Hematopoietic multipotent progenitor cell treated with erythropoietin and hydrocortisone succinate and interleukin-3 and kit ligand, for 15 days (in vitro differentiated cells): Measurements from ENCODE around the gene THSD7A.

Experiments used
- DNase-seq: peaks from one replicate; pipeline ENCODE4 v3.0.0-alpha.2; 2015; ENCODE audit warnings: low spot score

THSD7A gene, protein sequence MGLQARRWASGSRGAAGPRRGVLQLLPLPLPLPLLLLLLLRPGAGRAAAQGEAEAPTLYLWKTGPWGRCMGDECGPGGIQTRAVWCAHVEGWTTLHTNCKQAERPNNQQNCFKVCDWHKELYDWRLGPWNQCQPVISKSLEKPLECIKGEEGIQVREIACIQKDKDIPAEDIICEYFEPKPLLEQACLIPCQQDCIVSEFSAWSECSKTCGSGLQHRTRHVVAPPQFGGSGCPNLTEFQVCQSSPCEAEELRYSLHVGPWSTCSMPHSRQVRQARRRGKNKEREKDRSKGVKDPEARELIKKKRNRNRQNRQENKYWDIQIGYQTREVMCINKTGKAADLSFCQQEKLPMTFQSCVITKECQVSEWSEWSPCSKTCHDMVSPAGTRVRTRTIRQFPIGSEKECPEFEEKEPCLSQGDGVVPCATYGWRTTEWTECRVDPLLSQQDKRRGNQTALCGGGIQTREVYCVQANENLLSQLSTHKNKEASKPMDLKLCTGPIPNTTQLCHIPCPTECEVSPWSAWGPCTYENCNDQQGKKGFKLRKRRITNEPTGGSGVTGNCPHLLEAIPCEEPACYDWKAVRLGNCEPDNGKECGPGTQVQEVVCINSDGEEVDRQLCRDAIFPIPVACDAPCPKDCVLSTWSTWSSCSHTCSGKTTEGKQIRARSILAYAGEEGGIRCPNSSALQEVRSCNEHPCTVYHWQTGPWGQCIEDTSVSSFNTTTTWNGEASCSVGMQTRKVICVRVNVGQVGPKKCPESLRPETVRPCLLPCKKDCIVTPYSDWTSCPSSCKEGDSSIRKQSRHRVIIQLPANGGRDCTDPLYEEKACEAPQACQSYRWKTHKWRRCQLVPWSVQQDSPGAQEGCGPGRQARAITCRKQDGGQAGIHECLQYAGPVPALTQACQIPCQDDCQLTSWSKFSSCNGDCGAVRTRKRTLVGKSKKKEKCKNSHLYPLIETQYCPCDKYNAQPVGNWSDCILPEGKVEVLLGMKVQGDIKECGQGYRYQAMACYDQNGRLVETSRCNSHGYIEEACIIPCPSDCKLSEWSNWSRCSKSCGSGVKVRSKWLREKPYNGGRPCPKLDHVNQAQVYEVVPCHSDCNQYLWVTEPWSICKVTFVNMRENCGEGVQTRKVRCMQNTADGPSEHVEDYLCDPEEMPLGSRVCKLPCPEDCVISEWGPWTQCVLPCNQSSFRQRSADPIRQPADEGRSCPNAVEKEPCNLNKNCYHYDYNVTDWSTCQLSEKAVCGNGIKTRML (N-terminal part only)

DNA sequence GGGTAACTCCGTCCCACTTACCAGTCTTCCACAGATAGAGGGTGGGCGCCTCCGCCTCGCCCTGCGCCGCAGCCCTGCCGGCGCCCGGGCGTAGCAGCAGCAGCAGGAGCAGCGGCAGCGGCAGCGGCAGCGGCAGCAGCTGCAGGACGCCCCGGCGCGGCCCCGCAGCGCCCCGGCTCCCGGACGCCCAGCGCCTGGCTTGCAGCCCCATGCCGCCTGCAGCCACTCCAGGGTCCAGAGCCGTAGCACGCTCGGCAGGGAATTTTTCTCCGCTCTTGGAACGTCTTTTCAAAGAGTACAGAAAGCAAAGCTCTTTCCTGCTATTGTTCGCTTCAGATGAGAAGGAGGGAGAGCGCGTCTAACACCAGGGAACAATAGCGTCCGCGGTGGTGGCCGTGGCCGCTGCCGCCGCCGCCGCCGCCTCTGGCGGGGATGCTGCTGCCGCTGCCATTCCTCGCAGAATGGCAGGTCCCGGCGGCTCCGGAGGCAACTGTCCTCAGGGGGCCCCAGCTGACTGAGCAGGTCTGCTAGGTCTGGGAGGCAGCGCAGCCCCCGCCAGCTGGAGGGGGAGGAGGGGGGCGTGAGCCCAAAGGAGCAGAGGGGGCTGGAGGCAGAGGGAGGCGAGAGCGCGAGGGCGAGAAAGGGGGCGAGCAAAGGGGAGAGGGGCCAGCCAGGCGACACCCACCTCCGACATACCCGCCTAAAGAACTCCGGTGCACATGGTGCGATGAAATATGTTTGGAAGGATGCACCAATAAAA is at the start of gene THSD7A:
THSD7A (minus strand) TSS at position 463 of the 760 bp plus-strand sequence; CDS start at position 211, 252 bp downstream.
- no peak for DNase-seq

DNA sequence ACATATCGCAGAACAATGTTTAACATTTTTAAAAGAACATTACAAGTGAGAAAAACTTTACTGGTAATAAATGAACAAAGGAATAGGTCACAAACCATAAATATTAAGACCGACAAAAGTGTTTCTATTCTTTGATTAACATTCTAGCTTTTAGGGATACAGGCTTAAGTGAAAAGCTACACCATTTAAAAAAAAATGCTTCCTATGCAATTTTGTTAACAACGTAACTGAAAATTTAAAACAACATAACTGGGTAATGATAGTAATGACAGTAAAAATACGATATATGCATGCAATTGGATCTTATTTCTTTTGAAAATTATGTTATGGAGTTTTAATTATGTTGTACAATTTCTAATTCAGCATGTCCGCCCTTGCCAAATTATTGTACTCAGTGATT is 49.7 kb upstream of the THSD7A start:
- no peak for DNase-seq

DNA sequence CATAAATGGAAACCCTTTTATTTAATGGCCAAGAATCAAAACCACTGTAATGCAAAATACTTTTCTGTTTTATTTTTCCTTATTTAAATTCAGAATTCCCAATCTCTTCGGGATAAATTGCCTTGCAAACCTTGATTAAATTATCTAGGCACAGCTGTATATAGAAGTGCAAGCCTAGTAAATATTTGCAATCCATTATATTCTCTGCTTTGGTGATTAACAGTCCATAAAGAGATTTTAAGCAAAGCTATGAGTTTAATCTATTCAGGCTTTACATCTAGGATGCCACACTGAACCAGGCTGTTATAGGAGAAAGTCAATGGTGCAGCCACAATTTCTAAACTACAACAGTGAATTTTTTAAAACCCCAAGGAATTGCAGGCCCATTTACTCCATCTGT is 43.6 kb upstream of the THSD7A start:
- no peak for DNase-seq

DNA sequence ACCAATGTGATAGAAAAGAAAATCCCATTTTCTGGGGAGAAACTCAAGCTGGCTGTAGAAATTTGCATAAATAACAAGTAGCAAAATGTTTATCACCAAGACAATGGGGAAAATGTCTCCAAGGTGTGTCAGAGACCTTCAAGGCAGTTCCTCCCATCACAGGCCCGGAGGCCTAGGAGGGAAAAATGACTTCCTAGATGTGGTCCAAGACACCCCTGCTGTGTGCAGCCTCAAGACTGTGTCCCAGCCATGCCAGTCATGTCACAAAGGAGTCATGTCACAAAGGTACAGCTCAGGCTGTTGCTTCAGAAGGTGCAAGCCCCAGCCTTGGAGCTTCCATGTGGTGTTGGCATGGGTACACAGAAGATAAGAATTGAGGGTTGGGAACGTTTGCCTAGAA is 33.7 kb upstream of the THSD7A start:
- no peak for DNase-seq

DNA sequence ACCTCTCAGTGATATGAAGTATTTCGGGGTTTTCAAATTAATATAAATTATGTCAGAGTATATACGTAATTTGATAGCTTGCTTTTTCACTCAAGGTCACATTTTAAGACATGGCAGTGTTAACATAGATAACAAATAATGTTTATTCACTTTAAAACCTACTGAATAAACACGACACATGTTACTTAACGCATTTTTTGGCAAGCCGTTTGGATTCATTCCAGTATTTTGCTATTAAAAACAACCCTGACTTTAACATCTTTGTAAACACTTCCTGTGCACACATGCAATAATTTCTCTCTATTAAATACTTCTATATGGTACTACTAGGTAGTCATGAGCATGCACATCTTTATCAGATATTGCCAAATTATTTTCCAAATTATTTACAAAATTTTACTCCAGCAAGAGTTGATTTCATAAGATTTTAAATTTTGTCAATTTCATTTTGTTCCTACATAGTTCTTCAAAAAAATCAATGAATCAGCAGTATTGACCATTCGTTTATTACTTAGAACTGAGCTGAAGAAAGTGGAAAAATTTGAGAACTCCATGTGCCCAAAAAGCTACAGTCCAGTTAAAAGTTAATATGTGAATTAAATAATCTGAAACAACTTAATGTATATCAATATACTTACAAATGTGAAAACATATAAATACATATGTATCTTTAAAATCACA is 26.8 kb upstream of the THSD7A start:
- no peak for DNase-seq

DNA sequence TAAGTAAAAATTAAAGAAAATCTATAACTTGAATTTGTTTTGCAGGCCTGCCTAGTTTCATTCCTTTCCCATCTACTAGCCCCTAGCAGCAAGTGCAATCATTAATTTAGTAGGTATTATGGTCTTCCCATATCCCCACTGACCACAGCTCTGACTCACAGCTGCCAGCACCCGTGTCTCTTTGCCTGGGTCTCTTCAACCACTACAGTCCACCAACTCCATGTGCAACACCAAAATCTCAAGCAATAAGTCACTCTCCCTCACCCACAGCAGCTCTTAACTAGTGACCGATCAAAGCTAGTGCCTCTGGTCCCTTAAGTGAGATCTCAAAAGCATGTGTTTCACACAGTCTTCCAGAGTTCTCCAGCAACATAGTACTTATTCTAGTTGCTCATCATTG is 26.0 kb upstream of the THSD7A start:
- DNase-seq = no peak

DNA sequence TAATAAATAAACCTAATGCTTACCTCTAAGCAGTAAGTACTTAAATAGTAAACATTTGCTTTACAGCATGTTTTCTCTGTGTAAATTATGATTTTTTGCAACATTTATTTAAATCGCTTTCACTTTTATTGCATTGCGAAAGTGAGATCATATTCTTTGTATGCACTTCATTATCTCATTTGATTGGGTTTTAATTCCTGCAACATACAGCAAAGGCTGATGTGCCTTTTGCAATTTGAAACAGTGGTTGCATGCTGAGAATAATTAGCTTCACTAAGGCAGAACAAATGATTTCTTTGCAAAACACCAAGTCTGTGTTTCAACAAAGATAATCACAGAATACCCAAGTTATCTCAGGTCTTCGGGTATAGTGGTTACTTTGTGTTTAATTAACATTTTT is 16.3 kb upstream of the THSD7A start:
- no peak for DNase-seq

DNA sequence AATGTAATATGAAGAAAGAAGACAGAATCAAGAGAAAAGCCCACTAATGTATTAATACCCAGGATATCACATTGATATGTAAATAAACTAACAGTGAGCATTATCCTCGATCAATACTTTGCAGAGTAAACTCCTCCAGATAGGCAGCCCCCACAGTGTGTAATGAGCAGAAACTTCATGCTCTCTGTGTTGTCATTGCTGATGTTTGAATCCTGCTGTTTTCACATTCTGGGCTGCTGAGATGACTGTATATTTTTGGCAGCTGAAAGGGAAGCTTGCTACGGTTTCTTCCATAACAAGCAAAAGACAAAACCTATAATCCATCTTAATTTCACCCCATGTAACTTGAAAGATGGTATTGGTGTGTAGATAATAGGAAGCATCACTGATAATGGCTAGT is 15.3 kb upstream of the THSD7A start:
- no peak for DNase-seq

DNA sequence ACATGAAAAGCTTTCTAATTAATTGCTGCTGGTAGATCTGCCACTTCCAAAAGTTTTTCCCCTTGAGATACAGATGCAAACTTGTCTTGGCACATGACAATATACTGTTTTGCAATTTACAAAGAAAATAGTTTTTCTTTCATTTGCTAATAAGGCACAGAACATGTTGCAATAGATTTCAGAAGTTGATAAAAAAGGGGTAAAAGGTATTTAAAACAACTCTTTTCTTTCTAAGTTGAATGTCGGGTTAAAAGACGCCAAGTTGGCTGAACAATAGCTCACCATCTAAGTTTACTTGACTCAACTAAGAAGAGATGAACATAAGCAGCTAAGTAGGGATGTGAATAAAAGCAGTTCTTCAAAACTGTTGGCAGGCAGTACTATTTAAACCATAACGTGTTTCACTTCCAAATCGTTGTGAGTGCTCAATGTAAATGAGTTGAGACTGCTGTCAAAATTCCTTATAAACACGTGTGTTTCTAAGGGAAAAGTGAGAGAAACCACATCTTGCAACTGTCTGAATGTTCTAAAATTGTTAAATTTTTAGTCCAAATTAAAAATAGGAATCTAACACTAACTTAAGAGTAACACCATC is 14.5 kb upstream of the THSD7A start:
- no peak for DNase-seq

DNA sequence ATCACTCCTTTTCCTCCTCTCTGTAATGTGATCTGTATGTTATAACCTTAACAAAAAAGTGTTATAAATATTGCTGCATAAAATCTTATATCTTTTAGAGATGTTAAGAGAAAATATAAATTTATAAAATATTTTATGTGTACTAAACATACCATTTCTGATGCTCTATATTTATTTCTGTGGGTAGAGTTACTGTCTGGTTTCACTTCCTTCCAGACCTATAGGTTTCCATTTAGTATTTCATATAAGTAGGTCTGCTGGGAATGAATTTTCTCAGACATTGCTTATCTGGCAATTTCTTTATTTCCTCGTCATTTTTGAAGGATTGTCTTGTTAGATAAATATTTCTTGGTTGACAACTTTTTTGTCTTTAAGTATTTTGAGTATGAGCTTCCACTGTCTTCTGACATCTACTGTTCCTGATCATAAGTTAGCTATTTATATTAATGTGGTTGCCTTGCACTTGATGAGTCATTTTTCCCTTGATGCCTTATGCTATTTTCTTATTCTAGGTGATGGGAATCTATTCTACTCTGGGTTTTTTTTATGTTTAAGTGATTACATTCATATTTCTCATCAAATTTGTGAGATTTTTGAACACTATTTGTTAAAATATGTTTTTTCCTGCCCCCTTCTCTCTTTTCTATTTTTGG is 11.2 kb upstream of the THSD7A start:
- no peak for DNase-seq

DNA sequence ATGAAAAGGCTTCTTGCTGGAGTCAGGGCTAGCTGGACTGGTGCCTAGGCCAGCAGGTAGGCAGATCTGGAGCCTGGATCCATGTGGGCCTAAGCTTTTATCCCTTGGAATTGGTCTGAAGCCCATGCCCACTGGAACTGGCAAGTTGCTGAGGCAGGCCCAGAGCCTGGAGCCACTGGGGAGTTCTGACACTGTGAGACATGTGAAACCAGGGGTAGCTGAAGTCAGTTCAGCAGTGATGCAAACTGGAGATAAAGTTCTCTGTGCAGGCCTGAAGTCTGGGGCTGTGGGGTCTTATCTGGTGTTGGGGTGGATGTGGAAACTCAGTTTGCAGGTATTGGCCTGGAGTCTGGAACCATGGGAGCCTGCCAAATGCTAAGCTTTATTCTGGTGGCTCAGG is 9.7 kb upstream of the THSD7A start:
- DNase-seq = no peak

DNA sequence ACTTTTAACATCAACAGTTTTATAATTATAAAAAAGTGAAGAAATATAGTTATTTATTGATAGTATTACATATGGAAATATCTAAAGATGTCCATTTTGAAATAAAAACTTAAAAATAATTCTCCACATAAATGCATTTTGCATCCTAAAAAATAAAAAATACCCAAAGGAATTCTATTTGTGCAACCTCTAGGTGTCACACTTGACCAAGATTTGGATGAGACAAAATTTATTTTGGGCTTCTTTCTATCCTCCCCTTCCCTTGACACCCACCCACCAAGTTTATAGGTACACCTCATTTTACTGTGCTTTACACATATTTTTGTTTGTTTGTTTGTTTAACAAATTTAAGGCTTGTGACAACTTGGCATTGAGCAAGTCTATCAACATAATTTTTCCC is 3.3 kb upstream of the THSD7A start:
- no peak for DNase-seq

DNA sequence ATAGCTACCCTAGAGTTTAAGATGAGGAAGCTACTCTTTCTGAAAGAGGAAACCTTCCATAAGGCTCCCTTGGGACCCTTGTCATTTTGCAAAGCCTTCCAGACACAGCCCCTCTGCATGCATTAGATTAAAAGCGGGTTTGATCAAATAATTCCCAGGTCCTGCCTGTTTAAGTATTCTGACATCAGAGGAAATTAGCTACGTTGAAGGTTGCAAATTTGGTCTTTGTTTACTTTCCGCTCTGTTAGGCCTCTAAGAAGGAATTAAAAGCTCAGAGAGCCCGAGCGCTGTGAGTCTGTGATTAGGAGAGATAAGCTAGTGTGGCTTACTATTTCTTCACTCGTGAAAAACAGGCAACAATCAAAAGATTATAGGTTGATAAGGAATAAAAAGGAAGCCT is 1.4 kb upstream of the THSD7A start:
- DNase-seq = no peak

DNA sequence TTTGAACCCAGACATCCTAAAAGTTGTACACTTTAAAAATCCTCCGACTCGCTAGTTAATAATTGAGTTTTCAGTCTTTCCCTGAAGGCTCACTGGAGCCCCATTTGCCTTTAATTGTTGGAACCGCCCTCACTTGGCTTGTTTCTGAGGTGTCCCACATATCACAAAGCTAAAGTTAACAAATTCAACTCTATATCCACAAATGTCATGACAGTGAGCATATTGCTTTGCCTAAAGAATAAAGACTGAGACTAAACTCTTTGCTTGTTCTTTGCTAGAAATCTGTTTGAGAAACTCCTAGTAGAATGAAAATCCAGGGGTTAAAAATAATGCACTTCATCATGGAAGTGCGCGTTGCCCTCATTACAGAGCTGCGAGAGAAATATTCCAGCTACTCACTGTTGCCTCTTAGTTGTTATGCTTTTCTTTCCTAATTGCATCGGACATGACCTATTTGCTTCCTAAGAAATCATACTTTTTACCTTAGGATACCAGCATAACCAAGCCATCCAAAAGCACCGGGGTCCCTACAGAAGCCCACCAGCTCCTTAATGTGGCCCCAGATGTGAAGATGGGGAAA is 752 bp downstream of the THSD7A start:
- DNase-seq = no peak

DNA sequence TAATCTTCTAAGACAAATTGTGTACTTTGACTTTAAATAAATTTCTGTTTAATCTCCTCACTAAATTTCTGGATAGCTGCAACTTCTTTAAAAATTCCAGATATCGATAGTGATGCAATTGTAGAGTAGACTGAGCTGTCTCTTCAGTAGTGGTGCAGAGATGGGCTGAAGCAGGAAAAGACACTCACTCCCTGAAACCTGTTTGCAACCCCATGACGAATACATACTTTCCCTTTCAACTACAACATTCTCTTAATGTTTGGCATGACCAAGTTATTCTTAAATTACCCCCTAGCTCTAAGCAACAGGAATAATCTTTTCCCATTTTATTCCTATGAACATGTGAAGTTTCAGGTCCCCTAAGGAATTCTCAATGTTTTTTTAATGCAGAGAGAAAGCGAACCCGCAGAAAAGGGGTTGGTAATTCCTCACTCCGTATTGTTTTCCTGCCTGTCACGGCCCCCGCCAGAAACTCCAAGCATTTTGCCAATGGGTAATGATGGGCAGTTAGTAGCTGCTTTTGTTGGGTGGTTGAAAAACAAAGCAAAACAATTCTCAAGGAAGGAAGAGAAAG is 1.3 kb downstream of the THSD7A start:
- no peak for DNase-seq

DNA sequence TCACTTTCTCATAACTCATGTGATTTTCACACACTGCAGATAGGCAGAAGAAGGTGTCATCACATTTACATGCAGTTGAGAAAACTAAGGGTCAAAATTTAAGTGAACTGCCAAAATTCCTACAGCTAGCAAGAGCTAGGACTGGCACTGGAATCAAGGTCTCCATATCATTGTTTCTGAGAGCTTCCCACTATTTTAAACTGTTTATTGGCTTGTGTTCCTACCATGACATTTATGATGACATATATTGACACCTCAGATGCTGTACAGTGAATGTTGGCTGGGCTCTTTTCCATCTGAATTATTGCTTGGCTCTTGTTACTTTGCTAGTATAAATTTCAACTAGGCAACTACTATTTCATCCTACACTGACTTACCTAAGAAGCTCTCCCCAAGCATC is 2.0 kb downstream of the THSD7A start:
- no peak for DNase-seq

DNA sequence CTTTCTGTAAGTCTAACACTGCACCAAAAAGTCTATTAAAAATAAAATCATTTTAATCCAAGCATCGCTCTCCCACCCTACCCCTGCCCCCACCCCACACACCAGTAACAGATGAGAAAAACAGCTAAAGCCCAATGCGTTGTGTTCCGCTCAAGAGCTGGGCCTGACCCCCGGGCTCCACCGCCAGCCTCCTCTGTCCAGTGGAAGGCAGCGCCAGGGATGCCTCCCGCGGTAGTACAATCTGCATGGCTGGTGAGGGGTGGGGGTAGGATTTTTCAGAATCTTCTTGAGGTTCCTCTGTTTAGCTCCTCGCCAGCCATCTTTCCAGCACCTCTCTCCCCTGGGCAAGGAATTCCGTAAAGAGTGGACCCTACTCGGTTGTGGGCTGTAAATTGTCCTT is 12.1 kb downstream of the THSD7A start:
- DNase-seq = no peak

DNA sequence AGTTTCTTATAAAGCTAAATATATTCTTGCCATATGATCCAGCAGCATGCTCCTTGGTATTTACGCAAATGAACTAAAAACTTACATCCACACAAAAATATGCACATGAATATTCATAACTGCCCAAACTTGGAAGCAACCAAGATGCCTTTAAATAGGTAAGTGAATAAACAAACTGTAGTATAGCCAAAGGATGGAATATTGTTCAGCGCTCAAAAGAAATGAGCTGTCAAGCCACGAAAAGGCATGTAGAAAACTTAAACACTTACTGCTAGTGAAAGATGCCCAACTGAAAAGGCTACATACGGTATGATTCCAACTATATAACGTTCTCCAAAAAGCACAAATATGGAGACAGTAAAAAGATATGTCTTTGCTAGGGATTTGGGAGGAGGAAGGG is 12.7 kb downstream of the THSD7A start:
- DNase-seq = no peak

DNA sequence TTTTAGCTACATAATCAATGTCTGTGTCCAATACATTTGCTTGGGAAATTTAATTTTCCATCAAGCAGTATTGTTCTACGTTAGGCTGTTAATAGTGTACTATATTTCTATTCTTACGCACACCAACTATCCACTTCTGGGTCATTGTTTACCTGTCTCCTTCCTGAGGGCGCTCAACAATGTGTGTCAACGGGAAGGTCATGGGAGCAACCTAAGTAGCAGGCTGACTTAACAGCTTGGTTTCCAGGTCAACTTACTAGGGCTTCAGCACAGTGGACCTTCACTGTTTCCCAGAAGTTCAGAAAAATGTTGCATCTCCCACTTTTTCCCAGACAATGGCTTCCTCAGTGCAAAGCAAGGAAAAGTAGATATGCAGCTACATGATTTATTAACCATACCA is 13.7 kb downstream of the THSD7A start:
- DNase-seq = no peak
